PFSK-1 (cell line): ENCODE measurements around the gene HOXB3.

Experiments
- FOXP2 ChIP-seq: optimal IDR thresholded peaks from 2 replicates; pipeline ENCODE3; 2011; ENCODE audit warnings: borderline replicate concordance, control low read depth, inconsistent platforms; ENCODE audit not compliant: insufficient read depth; ENCODE audit errors: extremely low read length, extremely low read depth
- POLR2AphosphoS5 ChIP-seq: IDR thresholded peaks from 2 replicates; pipeline ENCODE4 v1.6.1; 2012; ENCODE audit warnings: low read depth, mild to moderate bottlenecking, control low read depth, low read length, moderate library complexity
- SIN3A ChIP-seq: IDR thresholded peaks from 2 replicates; pipeline ENCODE4 v1.6.1; 2012; ENCODE audit warnings: mild to moderate bottlenecking, low read length, moderate library complexity, borderline replicate concordance; ENCODE audit not compliant: insufficient read depth
- TAF1 ChIP-seq: IDR thresholded peaks from 2 replicates; pipeline ENCODE4 v1.6.1; 2012; ENCODE audit warnings: low read length, control low read depth, borderline replicate concordance; ENCODE audit not compliant: insufficient read depth
- TF ChIP-seq, protein P1 (sequence below), 2 experiments: IDR thresholded peaks; 2 replicates each; pipeline versions ENCODE4 v1.6.1 to v1.8.0; 2011 to 2012; ENCODE audit warnings: low read depth in 2 of 2, low read length in 2 of 2, control low read depth in 1 of 2, inconsistent platforms in 1 of 2, mild to moderate bottlenecking in 1 of 2, moderate library complexity in 1 of 2; ENCODE audit not compliant: insufficient read depth in 1 of 2

HOXB3 gene

DNA sequence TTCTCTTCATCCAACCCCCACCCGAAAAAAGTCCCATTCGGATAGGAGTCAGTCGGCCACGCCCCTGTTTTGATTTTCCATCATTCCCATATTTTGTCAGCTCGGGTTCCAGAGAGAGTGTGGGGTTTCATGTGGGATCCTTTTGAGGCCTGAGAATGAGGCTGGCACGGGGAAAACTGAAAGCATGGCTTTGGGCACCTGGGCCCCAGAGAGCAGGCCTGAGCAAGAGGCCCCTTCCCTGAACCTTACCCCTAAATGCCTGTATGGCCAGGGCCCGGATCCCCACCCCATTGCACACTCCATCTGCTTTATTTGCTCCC, 7.3 kb downstream of the HOXB3 start:
- TF ChIP-seq TAF1 (no peak), FOXP2 (no peak), POLR2AphosphoS5 (no peak), SIN3A (no peak)
- TF ChIP-seq, protein P1, sequence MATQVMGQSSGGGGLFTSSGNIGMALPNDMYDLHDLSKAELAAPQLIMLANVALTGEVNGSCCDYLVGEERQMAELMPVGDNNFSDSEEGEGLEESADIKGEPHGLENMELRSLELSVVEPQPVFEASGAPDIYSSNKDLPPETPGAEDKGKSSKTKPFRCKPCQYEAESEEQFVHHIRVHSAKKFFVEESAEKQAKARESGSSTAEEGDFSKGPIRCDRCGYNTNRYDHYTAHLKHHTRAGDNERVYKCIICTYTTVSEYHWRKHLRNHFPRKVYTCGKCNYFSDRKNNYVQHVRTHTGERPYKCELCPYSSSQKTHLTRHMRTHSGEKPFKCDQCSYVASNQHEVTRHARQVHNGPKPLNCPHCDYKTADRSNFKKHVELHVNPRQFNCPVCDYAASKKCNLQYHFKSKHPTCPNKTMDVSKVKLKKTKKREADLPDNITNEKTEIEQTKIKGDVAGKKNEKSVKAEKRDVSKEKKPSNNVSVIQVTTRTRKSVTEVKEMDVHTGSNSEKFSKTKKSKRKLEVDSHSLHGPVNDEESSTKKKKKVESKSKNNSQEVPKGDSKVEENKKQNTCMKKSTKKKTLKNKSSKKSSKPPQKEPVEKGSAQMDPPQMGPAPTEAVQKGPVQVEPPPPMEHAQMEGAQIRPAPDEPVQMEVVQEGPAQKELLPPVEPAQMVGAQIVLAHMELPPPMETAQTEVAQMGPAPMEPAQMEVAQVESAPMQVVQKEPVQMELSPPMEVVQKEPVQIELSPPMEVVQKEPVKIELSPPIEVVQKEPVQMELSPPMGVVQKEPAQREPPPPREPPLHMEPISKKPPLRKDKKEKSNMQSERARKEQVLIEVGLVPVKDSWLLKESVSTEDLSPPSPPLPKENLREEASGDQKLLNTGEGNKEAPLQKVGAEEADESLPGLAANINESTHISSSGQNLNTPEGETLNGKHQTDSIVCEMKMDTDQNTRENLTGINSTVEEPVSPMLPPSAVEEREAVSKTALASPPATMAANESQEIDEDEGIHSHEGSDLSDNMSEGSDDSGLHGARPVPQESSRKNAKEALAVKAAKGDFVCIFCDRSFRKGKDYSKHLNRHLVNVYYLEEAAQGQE (IDR thresholded peaks at IDR 0.05; ENCODE audit: insufficient read depth in 1 of 2, low read depth in 2 of 2, low read length in 2 of 2), result no peak

DNA sequence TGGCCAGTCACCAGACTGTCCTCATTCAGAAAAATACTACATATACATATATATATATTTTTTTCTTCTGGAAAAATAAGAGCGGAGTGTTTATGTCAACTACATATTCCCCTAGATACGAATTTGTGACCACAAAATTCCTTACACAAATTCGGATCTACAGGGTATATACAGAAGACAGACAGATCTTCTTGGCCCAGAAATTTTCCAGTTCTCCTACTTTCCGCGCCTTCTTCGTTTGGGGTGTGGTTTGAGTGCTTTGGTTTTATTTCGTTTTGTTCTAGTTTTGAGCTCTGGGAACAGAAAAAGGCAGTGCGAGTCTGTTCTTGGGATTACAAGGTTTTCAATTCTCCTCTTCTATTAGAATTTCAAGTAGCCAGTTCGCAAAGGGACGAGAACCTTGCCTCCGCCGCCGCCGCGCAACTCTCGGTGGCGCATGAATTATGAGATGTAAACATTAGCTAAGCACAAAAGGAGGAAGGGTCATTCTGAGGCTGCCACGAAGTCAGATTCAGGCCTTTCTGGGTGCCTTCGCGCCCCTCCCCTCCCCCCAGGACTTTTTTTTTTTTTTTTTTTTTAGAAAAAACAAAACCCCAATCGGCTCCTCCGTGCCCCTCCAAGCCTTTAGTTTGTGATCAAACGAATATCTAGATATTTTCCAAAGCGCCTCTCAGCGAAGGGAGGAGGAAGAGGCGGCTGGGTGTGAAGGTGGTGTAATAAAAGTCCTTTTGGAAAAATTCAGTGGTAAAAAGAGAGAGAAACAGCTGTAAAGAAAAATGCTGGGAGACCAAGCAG, 10.1 kb downstream of the HOXB3 start:
- TF ChIP-seq, protein P1 (IDR thresholded peaks at IDR 0.05; ENCODE audit: insufficient read depth in 1 of 2, low read depth in 2 of 2, low read length in 2 of 2), result no peak
- no peak for TF ChIP-seq SIN3A
- TF ChIP-seq TAF1, result no peak
- TF ChIP-seq FOXP2, result no peak
- no peak for TF ChIP-seq POLR2AphosphoS5

DNA sequence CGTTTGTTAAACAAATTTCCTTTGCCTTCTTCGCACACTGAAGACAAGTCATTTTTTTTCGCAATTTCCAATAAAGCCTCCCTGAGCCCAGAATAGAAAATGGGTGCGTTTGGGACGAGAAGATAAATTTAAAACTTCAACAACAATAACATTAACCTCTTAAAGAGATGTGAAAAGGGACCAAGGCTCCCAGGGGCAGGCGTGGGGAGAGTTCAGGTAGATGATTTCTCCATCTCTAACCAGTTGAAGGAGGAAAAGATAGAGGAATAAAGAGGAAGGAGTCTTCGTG, 10.6 kb downstream of the HOXB3 start:
- TF ChIP-seq TAF1 (no peak), SIN3A (no peak), POLR2AphosphoS5 (no peak), FOXP2 (no peak)
- TF ChIP-seq, protein P1 (IDR thresholded peaks at IDR 0.05; ENCODE audit: insufficient read depth in 1 of 2, low read depth in 2 of 2, low read length in 2 of 2), result no peak

DNA sequence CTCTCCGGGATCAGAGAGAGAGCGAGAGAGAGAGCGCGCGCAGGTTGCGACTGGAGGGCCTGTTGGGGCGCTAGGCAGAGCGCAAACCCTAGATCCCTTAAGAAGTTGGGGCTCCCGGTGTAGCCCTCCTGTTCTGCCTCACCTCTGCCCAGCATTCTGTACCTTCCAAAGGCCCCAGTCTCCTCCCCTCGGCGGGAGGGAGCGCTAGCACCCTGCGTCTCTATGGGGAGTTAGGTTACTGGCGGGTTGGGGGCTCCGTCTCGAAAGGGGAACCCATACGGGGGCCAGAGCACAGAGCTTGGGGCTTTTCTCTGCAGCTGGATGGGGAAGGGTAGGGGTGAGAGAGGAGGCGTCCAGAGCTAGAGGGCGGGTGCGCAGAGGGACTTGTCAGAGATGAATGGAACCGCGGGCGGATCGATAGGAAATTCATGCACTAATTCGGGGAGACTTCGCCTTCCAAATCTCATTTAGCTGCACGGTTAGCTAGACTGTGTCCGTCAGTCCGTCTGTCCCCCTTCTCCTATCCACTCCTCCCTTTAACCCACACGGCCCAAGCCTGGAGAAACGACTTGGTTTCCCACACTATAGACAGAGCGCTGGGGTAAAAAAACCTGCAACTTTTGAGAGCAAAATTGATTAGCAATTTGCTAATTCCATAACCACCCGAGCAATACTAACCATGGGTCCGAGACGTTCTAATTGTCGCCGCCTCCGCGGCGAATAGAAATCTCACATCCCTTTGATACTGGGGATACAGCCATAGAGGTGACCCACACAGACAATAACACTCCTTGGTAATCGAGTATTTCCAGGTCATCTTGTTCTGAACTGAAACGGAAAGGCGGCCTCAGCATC, 11.2 kb downstream of the HOXB3 start:
- no peak for TF ChIP-seq POLR2AphosphoS5
- TF ChIP-seq, protein P1 (IDR thresholded peaks at IDR 0.05; ENCODE audit: insufficient read depth in 1 of 2, low read depth in 2 of 2, low read length in 2 of 2), result no peak
- no peak for TF ChIP-seq FOXP2
- no peak for TF ChIP-seq TAF1
- no peak for TF ChIP-seq SIN3A
